Measurements from ENCODE around the gene CAPS.

GRCh38 chr19:5964816-5965565, 50.9 kb downstream of the CAPS start:
- TF ChIP-seq POLR2A (IDR thresholded peaks at IDR 0.05; ENCODE audit: extremely low read depth, insufficient read length): no peak
- TF ChIP-seq, protein P1, sequence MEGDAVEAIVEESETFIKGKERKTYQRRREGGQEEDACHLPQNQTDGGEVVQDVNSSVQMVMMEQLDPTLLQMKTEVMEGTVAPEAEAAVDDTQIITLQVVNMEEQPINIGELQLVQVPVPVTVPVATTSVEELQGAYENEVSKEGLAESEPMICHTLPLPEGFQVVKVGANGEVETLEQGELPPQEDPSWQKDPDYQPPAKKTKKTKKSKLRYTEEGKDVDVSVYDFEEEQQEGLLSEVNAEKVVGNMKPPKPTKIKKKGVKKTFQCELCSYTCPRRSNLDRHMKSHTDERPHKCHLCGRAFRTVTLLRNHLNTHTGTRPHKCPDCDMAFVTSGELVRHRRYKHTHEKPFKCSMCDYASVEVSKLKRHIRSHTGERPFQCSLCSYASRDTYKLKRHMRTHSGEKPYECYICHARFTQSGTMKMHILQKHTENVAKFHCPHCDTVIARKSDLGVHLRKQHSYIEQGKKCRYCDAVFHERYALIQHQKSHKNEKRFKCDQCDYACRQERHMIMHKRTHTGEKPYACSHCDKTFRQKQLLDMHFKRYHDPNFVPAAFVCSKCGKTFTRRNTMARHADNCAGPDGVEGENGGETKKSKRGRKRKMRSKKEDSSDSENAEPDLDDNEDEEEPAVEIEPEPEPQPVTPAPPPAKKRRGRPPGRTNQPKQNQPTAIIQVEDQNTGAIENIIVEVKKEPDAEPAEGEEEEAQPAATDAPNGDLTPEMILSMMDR (IDR thresholded peaks at IDR 0.05; ENCODE audit: low read depth, low read length): no peak
- TF ChIP-seq, protein P2, sequence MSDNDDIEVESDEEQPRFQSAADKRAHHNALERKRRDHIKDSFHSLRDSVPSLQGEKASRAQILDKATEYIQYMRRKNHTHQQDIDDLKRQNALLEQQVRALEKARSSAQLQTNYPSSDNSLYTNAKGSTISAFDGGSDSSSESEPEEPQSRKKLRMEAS (IDR thresholded peaks at IDR 0.05; ENCODE audit: low read depth, low read length): no peak
- no peak for TF ChIP-seq MYC (IDR thresholded peaks at IDR 0.05; ENCODE audit: low read depth, low read length)
